Lower leg skin (tissue), 4 donors: Measurements from ENCODE around the gene SLC6A4. TPM values are rescaled to one million over a fixed set of nuclear protein-coding genes. Genes with fewer than 3 reads are reported as not detected.
A peak's percentile ranks its signal among the peaks of the same experiment; 100 is the strongest.

Experiments
- DNase-seq, 2 donors: peaks; one replicate each; pipeline ENCODE4 v3.0.0-alpha.2; 2019; ENCODE audit warnings: low spot score in 2 of 2
- H3K4me3 ChIP-seq: fragments of 200-600 bp; sonication (generic); 2 replicates; pipeline ENCODE4 v1.5.1; 2017; ENCODE audit warnings: mild to moderate bottlenecking, low read depth; ENCODE audit not compliant: poor library complexity, severe bottlenecking
- CTCF ChIP-seq, 3 donors: fragments of 450-650 bp; IDR thresholded peaks; one replicate each; pipeline ENCODE4 v1.5.1; 2016; ENCODE audit warnings: antibody characterized with exemption in 3 of 3, mild to moderate bottlenecking in 3 of 3, moderate library complexity in 2 of 3
- POLR2A ChIP-seq, 2 donors: fragments of 450-650 bp; IDR thresholded peaks; one replicate each; pipeline ENCODE4 v1.6.1; 2016 to 2017; ENCODE audit warnings: antibody characterized with exemption in 2 of 2, mild to moderate bottlenecking in 1 of 2, moderate library complexity in 1 of 2
- WGBS, 2 donors: methylation state at CpG; one replicate each; pipeline ENCODE4 v1.1.5; 2018; 5-methylcytosine and 5-hydroxymethylcytosine counted together
- intact Hi-C: fragments of 100-400 bp; cut with DNase I; formaldehyde crosslinking; loops from one replicate; pipeline ENCODE4 v1.15.0; 2023; ENCODE audit warnings: low total_unique reads
- total RNA-seq, 4 donors: library from RNA; depleted of rRNA; stranded (reverse); fragments of >200 nt; gene quantifications; one replicate each; pipeline ENCODE4 v1.1.0, GENCODE V29; 2016

The SLC6A4 gene
- total RNA-seq, 4 donors from 2014 or later, result 0.25 to 1.7 (median 0.91) TPM

GRCh38 chr17:30224419-30224960, 11.0 kb downstream of the SLC6A4 start:
- 61 to 77% methylated on average over 8 of the region's 8 CpGs for WGBS, 2 donors
- DNase-seq, result no peak
- no peak overlapping the region for H3K4me3 ChIP-seq
- TF ChIP-seq CTCF (IDR thresholded peaks at IDR 0.05) (no peak), POLR2A (IDR thresholded peaks at IDR 0.05) (no peak)
- intact Hi-C loops, result no loop called here

GRCh38 chr17:30222721-30223175, 12.7 kb downstream of the SLC6A4 start:
- TF ChIP-seq POLR2A (IDR thresholded peaks at IDR 0.05), result no peak
- TF ChIP-seq CTCF (IDR thresholded peaks at IDR 0.05), result no peak
- peak in 1 of 2 donors; percentile 37 for DNase-seq
- 89 to 94% methylated on average over 12 to 13 of the region's 13 CpGs for WGBS, 2 donors
- intact Hi-C loops, result no loop called here
- H3K4me3 ChIP-seq, result no peak overlapping the region

- 89% methylated on average over 4 of the region's 4 CpGs for whole genome bisulfite sequencing, 2 donors
- intact Hi-C loops, result no loop called here
- DNase-seq, result no peak
- TF ChIP-seq CTCF (IDR thresholded peaks at IDR 0.05) (no peak), POLR2A (IDR thresholded peaks at IDR 0.05) (no peak)
- H3K4me3 ChIP-seq, result no peak overlapping the region
Measured at GRCh38 chr17:30222251-30222650, 13.2 kb downstream of the SLC6A4 start.

- 88 to 89% methylated on average over 9 to 10 of the region's 10 CpGs for WGBS, 2 donors
Measured at GRCh38 chr17:30221346-30221745, 14.2 kb downstream of the SLC6A4 start.

GRCh38 chr17:30220414-30220813, 15.1 kb downstream of the SLC6A4 start:
- no peak for TF ChIP-seq CTCF (IDR thresholded peaks at IDR 0.05)
- no peak for TF ChIP-seq POLR2A (IDR thresholded peaks at IDR 0.05)
- no peak overlapping the region for H3K4me3 ChIP-seq
- intact Hi-C loops, result no loop called here
- WGBS, 2 donors, result 88 to 89% methylated on average over 5 of the region's 5 CpGs
- no peak for DNase-seq

More at GRCh38 chr17:30221346-30221745, 14.2 kb downstream of the SLC6A4 start:
- intact Hi-C loops, result no loop called here
- no peak for DNase-seq
- TF ChIP-seq CTCF (IDR thresholded peaks at IDR 0.05) (no peak), POLR2A (IDR thresholded peaks at IDR 0.05) (no peak)
- no peak overlapping the region for H3K4me3 ChIP-seq

- DNase-seq, result no peak
- 72 to 87% methylated on average over 7 of the region's 7 CpGs for WGBS, 2 donors
- intact Hi-C loops, result no loop called here
- TF ChIP-seq CTCF (IDR thresholded peaks at IDR 0.05), result no peak
- no peak for TF ChIP-seq POLR2A (IDR thresholded peaks at IDR 0.05)
- no peak overlapping the region for H3K4me3 ChIP-seq
Measured at GRCh38 chr17:30219833-30220232, 15.7 kb downstream of the SLC6A4 start.
